HG02571 (cell line): Measurements from ENCODE around the gene FJX1.

Source experiments
- ATAC-seq: cut with Tn5 transposase; IDR thresholded peaks from one replicate; pipeline ENCODE4 v1.9.1; 2021; ENCODE audit warnings: mild to moderate bottlenecking, moderate library complexity; ENCODE audit not compliant: unreplicated experiment

Gene FJX1, protein sequence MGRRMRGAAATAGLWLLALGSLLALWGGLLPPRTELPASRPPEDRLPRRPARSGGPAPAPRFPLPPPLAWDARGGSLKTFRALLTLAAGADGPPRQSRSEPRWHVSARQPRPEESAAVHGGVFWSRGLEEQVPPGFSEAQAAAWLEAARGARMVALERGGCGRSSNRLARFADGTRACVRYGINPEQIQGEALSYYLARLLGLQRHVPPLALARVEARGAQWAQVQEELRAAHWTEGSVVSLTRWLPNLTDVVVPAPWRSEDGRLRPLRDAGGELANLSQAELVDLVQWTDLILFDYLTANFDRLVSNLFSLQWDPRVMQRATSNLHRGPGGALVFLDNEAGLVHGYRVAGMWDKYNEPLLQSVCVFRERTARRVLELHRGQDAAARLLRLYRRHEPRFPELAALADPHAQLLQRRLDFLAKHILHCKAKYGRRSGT

DNA sequence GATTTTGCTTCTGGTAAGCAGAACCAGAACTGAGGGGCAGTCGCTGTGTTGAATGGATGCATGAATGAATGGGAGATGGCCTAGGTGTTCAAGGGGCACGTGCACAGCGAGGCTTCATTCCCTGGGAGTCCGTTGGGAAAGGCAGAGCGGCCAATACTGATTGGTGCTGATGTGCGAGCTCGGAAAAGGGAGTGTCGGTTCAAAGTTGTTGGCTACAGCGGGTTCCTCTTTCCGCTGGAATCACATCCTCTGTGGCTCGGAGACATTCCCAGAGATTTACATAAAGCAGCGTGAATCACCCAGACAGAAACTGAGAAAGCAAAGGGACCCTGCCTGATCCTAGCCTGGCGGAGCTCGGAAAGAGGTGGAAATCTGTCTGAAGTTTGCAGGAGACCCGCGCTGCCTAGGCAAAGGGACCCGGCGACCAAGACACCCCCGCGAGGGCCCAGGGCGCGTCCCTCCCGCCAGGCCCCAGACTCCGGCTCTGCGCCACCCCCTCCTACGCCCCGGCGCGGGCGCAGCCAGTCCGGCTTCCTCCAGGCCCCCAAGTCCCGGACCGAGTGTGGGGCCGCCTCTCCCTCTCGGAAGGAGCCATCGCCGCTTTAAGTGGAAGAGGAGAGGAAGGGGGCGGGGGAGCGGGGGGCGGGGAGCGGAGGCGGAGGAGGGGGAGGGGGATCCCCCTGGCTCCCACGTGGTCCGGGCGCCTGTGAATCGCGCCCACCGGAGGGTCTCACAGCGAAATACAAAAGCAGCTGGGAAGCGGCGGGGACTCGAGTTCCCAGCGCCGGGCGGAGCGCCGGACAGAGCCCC lies at the start of gene FJX1:
FJX1 (plus strand) TSS at position 774 of the 810 bp plus-strand sequence. CDS start 177 bp downstream, outside the sequence.
- ATAC-seq = peak; percentile 44

GRCh38 chr11:35571696-35572095 lies 46.6 kb upstream of the FJX1 start:
- no peak for ATAC-seq

- no peak for ATAC-seq
Measured at GRCh38 chr11:35579557-35580396, 38.5 kb upstream of the FJX1 start.

DNA sequence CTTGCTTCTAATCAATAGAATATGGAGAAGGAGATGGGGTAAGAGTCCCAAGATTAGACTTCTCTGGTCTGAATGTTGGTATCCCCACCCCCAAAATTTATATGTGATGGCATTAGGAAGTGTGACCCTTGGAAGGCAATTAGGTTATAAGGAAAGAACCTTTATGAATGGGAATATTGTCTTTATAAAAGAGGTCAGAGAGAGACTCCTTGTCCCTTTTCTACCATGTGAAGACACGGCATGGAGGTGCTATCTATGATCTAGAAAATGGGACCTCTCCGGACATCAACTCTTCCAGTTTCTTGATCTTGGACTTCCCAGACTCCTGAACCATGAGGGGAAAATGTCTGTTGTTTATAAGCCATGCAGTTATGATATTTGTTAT lies 37.9 kb upstream of the FJX1 start:
- ATAC-seq = no peak

GRCh38 chr11:35582033-35582432 lies 36.2 kb upstream of the FJX1 start:
- no peak for ATAC-seq

GRCh38 chr11:35583126-35583525 lies 35.1 kb upstream of the FJX1 start:
- no peak for ATAC-seq

DNA sequence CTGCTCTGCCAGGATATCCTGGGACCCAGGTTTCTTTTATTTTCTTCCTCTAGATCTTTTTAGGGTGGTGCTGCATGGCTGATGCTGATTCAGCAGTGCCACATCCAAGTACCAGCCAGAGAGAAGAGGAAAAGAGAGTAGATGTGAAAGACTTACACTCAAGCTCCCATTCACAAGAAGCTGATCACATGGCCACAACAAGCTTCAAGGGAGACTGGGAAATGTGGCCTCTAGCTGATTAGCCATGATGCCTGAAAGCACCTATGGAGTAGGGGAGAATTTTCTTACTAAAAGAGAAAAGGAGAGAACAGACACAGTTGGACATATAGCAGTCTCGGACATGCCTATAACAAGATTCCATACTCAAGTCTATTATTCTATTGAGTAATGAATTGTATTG lies 34.4 kb upstream of the FJX1 start:
- no peak for ATAC-seq

DNA sequence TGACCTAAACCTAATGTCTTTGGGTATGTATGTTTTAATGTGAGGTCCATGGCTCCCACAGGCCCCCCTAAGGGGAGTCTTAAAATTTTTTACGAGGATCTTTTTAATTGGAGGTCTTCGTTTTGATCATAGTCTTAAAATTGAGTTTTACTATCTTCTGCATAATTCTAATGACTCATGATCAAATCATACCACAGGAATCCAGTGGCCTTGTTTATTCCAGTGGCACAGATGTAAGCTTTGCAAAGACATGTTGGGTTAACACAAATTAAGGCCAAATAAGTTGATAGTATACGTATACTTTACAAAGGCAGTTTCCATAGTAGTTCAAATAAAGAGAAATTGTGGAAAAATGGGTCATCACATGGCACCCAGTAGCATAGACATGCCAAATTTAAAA lies 33.9 kb upstream of the FJX1 start:
- no peak for ATAC-seq

DNA sequence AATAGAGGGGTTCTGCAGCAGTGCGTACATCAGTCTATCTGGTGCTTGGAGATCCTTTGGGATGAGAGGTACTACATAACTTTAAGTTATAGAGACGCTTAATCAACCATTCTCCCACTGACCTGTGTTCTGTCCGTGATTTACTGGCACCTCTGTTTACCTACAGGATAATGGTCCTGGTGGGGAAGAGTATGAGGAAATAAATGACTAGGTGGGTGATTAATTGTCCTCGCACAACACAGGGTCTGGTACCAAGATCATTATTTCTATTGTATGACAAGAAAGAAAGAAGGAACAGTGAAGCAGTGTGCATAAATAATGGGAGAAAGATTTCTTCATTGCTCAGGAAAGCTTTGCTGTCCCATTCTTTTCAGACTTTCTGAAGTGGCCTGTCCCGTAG lies 32.8 kb upstream of the FJX1 start:
- no peak for ATAC-seq

DNA sequence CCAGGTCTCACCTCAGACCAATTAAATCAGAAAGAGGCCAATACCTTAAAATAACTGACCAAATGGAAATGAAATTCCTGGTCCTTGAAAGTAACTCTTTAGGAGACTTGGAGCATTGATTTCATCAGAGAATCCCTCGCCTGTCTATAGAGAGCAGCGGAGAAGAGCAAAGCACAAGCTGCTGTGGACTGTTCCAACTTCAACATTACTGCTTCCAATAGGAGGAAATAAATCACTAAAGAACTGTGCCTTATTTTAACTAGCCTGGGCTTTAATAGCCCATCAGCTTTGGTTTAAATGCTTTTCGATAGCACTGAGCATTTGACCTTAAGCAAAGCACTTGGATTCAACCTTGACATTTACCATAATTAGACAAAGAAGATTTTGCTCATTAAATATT lies 32.0 kb upstream of the FJX1 start:
- ATAC-seq = no peak

DNA sequence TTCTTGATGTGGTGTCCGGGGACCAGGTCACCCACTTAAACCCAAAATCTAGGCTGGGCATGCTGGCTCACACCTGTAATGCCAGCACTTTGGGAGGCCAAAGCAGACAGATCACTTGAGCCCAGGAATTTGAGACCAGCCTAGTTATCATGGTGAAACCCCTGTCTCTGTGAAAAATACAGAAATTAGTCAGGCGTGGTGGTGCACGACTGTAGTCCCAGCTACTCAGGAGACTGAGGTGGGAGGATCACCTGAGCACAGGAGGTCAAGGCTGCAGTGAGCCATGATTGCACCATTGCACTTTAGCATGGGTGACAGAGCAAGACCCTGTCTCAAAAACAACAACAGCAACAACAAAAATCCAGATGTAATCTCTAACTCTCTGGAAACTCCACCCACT lies 30.3 kb upstream of the FJX1 start:
- no peak for ATAC-seq

DNA sequence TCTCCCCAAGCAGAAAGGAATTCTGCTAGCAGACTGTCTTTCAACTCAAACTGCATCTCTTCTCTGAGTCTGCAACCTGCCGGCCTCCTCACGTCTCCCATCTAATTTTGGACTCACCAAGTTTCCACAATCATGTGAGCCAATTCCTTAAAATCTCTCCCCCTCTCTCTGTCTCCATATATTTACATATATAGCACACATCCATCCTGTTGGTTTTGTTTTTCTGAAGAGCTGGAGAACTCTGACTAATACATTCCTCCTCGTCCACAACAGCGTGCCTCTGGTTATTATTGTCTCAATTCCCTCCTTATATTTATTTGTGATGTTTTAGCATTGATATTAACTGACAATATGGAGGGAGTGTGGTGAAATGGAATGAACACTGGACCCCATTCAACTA lies 29.6 kb upstream of the FJX1 start:
- ATAC-seq = no peak

- no peak for ATAC-seq
Measured at GRCh38 chr11:35589281-35589680, 29.0 kb upstream of the FJX1 start.

GRCh38 chr11:35590412-35590811 lies 27.8 kb upstream of the FJX1 start:
- no peak for ATAC-seq

DNA sequence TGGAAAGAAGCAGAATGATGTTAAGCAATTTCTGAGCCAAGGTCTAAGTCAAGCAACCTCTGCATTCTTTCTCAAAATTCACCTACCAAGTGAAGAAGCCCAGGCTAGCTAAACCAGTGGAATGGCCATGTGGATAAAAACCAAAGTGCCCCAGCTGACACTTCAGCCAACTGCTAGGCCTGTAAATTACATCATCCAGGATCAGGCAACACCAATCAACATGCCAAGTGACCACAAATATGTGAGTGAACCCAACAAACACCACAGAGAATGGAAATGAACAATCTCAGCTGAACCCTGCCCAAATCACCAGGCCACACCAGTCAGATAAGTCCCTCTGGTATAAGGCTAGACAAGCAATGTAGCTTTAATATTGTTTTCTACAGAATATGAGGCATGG lies 25.1 kb upstream of the FJX1 start:
- no peak for ATAC-seq

DNA sequence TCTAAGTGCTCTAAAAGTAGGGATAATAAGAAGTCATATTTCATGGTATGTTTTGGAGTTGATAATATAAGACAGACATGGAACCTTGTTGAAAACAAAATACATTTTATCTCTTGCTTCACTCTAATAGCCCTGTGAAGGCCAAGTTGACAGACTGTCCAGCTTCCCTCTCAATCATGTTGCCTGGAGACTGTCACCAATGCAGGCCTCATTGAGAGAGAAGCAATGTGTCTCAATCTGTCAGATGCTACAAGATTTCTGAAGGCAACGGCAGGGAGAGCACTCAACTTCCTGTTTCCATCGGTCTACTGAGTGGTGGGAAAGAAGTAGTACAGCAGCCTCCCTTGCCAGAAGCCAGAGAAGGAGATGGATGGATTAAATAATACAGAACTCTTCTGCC lies 23.6 kb upstream of the FJX1 start:
- no peak for ATAC-seq

DNA sequence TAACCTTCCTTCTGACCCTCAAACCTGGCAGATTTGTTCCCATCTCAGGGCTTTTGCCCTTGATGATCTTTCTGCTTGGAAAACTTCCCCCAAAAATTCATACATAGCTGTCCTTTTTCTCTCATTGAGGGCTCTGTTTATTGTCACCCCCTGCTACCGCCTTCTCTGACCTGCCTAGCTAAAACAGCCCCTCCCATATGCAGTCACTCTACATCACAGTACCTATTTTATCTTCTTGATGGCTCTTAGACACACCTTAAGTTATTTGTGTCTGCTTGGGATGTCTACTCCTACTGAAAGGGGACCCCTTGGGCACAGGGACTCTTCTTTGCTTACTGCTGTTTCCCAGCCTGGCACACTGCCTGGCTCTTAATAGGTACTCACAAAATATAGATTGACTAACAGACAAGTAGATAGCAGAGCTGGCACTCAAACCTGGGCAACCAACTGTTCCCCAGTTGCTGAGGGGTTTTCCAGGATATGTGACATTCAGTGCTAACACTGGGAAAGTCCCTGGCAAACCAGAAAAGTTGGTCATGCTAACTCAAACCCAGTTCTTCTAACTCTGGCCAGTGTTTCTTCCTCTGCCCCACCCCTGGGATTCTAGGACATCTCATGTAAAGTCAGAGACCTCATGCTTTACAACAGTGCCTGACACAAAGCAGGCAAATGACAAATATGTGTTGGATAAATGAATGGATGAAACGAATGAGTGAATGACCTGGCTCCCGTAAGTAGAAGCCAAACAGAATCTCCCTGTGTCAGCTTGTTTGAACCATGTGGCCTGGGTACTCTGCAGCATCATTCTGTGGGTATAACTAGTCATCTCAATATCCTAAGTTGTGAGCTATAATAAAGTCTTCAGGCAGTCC lies 19.8 kb upstream of the FJX1 start:
- ATAC-seq = peak; percentile 83

DNA sequence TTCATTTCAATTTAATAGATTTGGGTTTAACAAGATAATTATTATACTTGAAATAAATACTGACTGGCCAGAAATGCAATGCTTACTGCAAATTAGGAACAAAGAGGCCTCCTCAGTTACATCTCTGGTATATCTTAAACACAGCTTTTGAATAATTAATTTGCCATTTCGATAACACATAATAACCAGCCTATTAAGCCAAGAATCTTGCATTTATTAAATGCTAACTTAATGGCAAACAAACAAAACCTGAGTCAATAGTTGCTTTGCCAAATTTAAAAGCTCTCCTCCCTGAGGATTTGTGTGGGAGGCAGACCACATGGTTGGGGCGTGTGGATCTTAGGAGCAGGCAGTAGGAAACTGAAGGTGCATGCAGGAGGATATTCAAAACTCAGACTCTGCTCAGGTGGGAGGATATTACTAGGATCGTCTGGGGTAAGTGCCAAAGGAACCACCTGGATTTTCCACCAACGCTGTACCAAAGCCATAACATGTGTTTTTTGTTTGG lies 17.9 kb upstream of the FJX1 start:
- no peak for ATAC-seq

DNA sequence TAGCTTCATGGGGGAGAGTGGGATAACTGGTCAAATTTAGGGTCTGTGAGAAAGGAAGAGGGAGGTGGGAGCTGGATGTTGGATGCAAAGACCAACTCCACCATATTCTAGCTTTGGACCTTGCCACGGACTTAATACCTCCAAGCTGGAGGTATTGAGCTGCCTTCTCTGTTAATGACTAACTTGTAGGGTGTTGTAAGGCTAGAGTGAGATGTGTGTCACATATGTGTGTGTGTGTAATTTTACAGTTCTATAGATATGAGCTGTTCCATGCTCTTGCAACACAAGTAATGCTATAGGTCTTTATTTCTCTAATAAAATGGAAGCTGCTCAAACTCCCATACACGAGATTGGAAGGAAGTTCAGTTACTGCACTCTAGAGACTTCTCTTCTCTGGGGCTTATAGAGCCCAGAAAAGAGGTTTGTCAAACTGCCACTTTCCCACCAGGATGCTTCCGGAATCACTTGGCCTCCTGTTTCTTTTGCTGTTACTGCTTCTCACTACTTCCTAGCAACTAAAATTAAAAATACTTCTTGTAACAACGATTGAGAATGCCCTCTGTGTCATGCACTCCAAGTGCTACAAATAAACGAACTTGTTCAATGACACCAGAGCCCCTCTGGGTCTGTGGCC lies 16.0 kb upstream of the FJX1 start:
- no peak for ATAC-seq

DNA sequence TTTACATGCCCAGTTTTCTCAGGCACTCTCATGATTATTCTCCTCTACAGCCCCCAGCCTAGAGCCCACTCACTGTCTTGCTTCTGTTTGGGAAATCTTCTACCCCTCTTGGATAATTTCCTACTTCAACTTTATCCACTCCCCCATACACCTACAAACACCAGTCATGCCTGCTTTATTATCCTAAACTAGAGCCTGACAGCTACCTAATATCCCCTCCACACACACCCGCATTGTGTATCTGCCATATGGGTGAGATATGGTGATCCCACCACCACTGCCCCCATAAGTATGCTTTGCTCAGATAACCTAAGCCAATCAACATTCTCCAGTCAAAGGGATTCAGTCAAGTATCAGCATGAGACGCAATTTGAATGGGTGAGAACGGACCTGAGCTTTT lies 15.3 kb upstream of the FJX1 start:
- ATAC-seq = no peak
